ENCODE data around the gene FBN1. TPM values are rescaled to one million over a fixed set of nuclear protein-coding genes. Genes with fewer than 3 reads are reported as not detected.

Gene FBN1
- total and polyA plus RNA-seq, 2 of the 13 experiments (the other 11 are each of a cell fraction or from before 2014, with no cell fraction given): 1.5 to 3.0 TPM

- TF ChIP-seq MLXIP (CRISPR knock-in tag; IDR thresholded peaks at IDR 0.05; ENCODE audit: borderline replicate concordance) (no peak), RARA (CRISPR knock-in tag; IDR thresholded peaks at IDR 0.05) (no peak)
These were observed 257.3 kb downstream of the FBN1 start (continued) for GRCh38 chr15:48388016-48388851.

GRCh38 chr15:48385031-48385830, 260.3 kb downstream of the FBN1 start:
- 11% methylated on average over 4 of the region's 4 CpGs for WGBS (ENCODE audit: low lambda C conversion rate)
- Histone ChIP-seq H3K4me2 (ENCODE audit: low read depth, low read length) (no peak overlapping the region), H3K36me3 (replicated peaks in 1 of 2; ENCODE audit: control insufficient read depth in 1 of 2, insufficient read depth in 2 of 2, low read length in 2 of 2) (no peaks in the 10 kb centered on the region), H3K79me2 (ENCODE audit: insufficient read depth, low read length) (no peaks in the 10 kb centered on the region), H3K4me1 (ENCODE audit: insufficient read depth, low read length) (no peaks in the 10 kb centered on the region), H3K9ac (ENCODE audit: insufficient read depth, low read depth, low read length) (no peak overlapping the region), H3K27ac (ENCODE audit: extremely low read length, insufficient read depth, low read length) (no peak overlapping the region), H2AFZ (ENCODE audit: low read length) (no peak overlapping the region), H3K4me3 (replicated peaks in 1 of 3; ENCODE audit: insufficient read depth in 1 of 3, low read depth in 2 of 3, low read length in 3 of 3) (no peak overlapping the region), H3K9me3 (ENCODE audit: low read length) (no peaks in the 10 kb centered on the region), H3K27me3 (ENCODE audit: control insufficient read depth in 1 of 2, insufficient read depth in 2 of 2, low read length in 2 of 2) (no peaks in the 10 kb centered on the region; a peak in 1 of 5 replicates), H4K20me1 (ENCODE audit: insufficient read depth, low read length) (no peaks in the 10 kb centered on the region)
- no TSS peak for BruUV-seq (replicated peaks)
- in situ Hi-C loops (cut with HindIII; ENCODE audit: extremely low pct_ligation_motif_present, low pct_unique_long_range_greater_than_20kb) (no loop called here), intact Hi-C loops (cut with micrococcal nuclease; ENCODE audit: unreplicated experiment) (no loop called here)
- FAIRE-seq (no peak), DNase-seq (ENCODE audit: low spot score) (no peak), ATAC-seq (no peak)
- ChIA-PET CTCF (ENCODE audit: low intra/inter-chr PET ratio, low total read pairs) (no interaction called here), POLR2A (no interaction called here)
- TF ChIP-seq BRCA1 (CRISPR knock-in tag; IDR thresholded peaks at IDR 0.05) (no peak), ZNF253 (CRISPR knock-in tag; IDR thresholded peaks at IDR 0.05; ENCODE audit: borderline replicate concordance) (no peak), DMAP1 (CRISPR knock-in tag; IDR thresholded peaks at IDR 0.05) (no peak), E2F2 (CRISPR knock-in tag; IDR thresholded peaks at IDR 0.05; ENCODE audit: borderline replicate concordance) (no peak), GLI4 (CRISPR knock-in tag; IDR thresholded peaks at IDR 0.05; ENCODE audit: borderline replicate concordance) (no peak), ZNF251 (CRISPR knock-in tag; IDR thresholded peaks at IDR 0.05) (no peak), ZNF605 (CRISPR knock-in tag; IDR thresholded peaks at IDR 0.05) (no peak), ZBTB46 (CRISPR knock-in tag; IDR thresholded peaks at IDR 0.05; ENCODE audit: borderline replicate concordance) (no peak), ZNF510 (CRISPR knock-in tag; IDR thresholded peaks at IDR 0.05; ENCODE audit: low read depth) (no peak), YEATS2 (CRISPR knock-in tag; IDR thresholded peaks at IDR 0.05; ENCODE audit: borderline replicate concordance) (no peak), ZNF547 (CRISPR knock-in tag; IDR thresholded peaks at IDR 0.05) (no peak), TCF7L2 (IDR thresholded peaks at IDR 0.05; ENCODE audit: low read depth, low read length) (no peak)
